Prostate gland (tissue), 2 donors: Measurements from ENCODE around the gene MKRN2OS. TPM values are rescaled to one million over a fixed set of nuclear protein-coding genes. Genes with fewer than 3 reads are reported as not detected.
"Not testable (repeated sequence)": the region's sequence is repeated elsewhere in the genome, so short reads cannot be mapped to it uniquely, and the experiment has no call there.

Experiments used
- DNase-seq: peaks from one replicate; pipeline ENCODE4 v3.0.0-alpha.2; 2019; ENCODE audit warnings: low spot score
- H3K27ac ChIP-seq, 2 donors: fragments of 200-600 bp; sonication (generic); 2 replicates each; pipeline ENCODE4 v1.5.1; 2017 to 2019
- H3K27me3 ChIP-seq: fragments of 200-600 bp; sonication (generic); replicated peaks from 2 replicates; pipeline ENCODE4 v1.5.1; 2019; ENCODE audit not compliant: insufficient read depth
- H3K36me3 ChIP-seq, 2 donors: fragments of 200-600 bp; sonication (generic); 1 replicate in 1 of 2; 2 replicates in 1 of 2; pipeline versions ENCODE4 v1.5.1 to v1.8.1; 2017 to 2019
- H3K4me1 ChIP-seq: fragments of 200-600 bp; sonication (generic); replicated peaks from 2 replicates; pipeline ENCODE4 v1.5.1; 2019
- H3K4me3 ChIP-seq, 2 donors: fragments of 200-600 bp; sonication (generic); 2 replicates each; pipeline ENCODE4 v1.5.1; 2017 to 2019
- H3K9me3 ChIP-seq: fragments of 200-600 bp; sonication (generic); 2 replicates; pipeline ENCODE4 v1.5.1; 2017
- CTCF ChIP-seq, 4 experiments: fragments of 200-600 bp in 2 of 4; fragments of 450-650 bp in 2 of 4; sonication (generic) in 2 of 4; IDR thresholded peaks; 1 replicate in 3 of 4; 2 replicates in 1 of 4; pipeline ENCODE4 v1.5.1; 2016 to 2019; ENCODE audit warnings: antibody characterized with exemption in 4 of 4, mild to moderate bottlenecking in 2 of 4, moderate library complexity in 2 of 4
- POLR2A ChIP-seq: fragments of 450-650 bp; IDR thresholded peaks from one replicate; pipeline ENCODE4 v1.6.1; 2016; ENCODE audit warnings: antibody characterized with exemption, mild to moderate bottlenecking
- POLR2AphosphoS5 ChIP-seq: sonication (generic); formaldehyde crosslinking; IDR thresholded peaks from one replicate; pipeline ENCODE4 v1.6.1; 2017; ENCODE audit warnings: antibody characterized with exemption
- WGBS: methylation state at CpG from one replicate; pipeline ENCODE4 v1.1.5; 2018; 5-methylcytosine and 5-hydroxymethylcytosine counted together
- intact Hi-C: fragments of 100-400 bp; cut with DNase I; formaldehyde crosslinking; loops from one replicate; pipeline ENCODE4 v1.14.2; 2022
- total RNA-seq, 2 donors: library from RNA; depleted of rRNA; stranded (reverse); fragments of >200 nt; gene quantifications; one replicate each; pipeline ENCODE4 v1.1.0, GENCODE V29; 2016

Gene MKRN2OS
- total RNA-seq, 2 donors from 2014 or later: 1.0 to 2.7 TPM

- Histone ChIP-seq H3K27ac (no peak overlapping the region), H3K27me3 (no peaks in the 10 kb centered on the region), H3K9me3 (no peaks in the 10 kb centered on the region), H3K4me1 (no peaks in the 10 kb centered on the region), H3K4me3 (peak overlapping the region in 1 of 2 donors; percentile 17), H3K36me3 (no peaks in the 10 kb centered on the region)
- no peak for DNase-seq
- WGBS: 49% methylated on average over 11 of the region's 11 CpGs
- TF ChIP-seq POLR2AphosphoS5: no peak
- no peak for TF ChIP-seq CTCF (IDR thresholded peaks at IDR 0.05)
- no peak for TF ChIP-seq POLR2A
- intact Hi-C loops: no loop called here
Measured at GRCh38 chr3:12544652-12545472, 437 bp downstream of the MKRN2OS start.

GRCh38 chr3:12543497-12543896, 1.8 kb downstream of the MKRN2OS start:
- H3K36me3 ChIP-seq, intact Hi-C loops, H3K27ac ChIP-seq, DNase-seq, H3K4me3 ChIP-seq, H3K4me1 ChIP-seq, H3K9me3 ChIP-seq, H3K27me3 ChIP-seq: not testable (repeated sequence)
- WGBS: 92% methylated on average over 12 of the region's 12 CpGs

GRCh38 chr3:12541625-12542024, 3.7 kb downstream of the MKRN2OS start:
- no peak overlapping the region for H3K4me3 ChIP-seq
- WGBS: 72% methylated on average over 8 of the region's 8 CpGs
- TF ChIP-seq CTCF (IDR thresholded peaks at IDR 0.05) (peak in 1 of 4 experiments; percentile 13), POLR2A (no peak)
- H3K36me3 ChIP-seq: no peaks in the 10 kb centered on the region
- H3K4me1 ChIP-seq: no peaks in the 10 kb centered on the region
- H3K27ac ChIP-seq: no peak overlapping the region
- intact Hi-C loops: no loop called here
- H3K9me3 ChIP-seq: no peaks in the 10 kb centered on the region
- DNase-seq: no peak
- no peaks in the 10 kb centered on the region for H3K27me3 ChIP-seq

- Histone ChIP-seq H3K9me3 (no peaks in the 10 kb centered on the region), H3K27me3 (no peaks in the 10 kb centered on the region)
- WGBS: 88% methylated on average over 6 of the region's 6 CpGs
Measured at GRCh38 chr3:12536423-12536822, 8.9 kb downstream of the MKRN2OS start.

GRCh38 chr3:12532182-12532581, 13.1 kb downstream of the MKRN2OS start:
- no peak for TF ChIP-seq POLR2AphosphoS5
- no peak for TF ChIP-seq CTCF (IDR thresholded peaks at IDR 0.05)
- no peak for TF ChIP-seq POLR2A
- Histone ChIP-seq H3K27me3 (no peaks in the 10 kb centered on the region), H3K9me3 (no peaks in the 10 kb centered on the region), H3K36me3 (no peaks in the 10 kb centered on the region), H3K4me1 (no peaks in the 10 kb centered on the region), H3K27ac (no peak overlapping the region), H3K4me3 (no peak overlapping the region)
- no peak for DNase-seq
- intact Hi-C loops: no loop called here
- 79% methylated on average over 5 of the region's 5 CpGs for WGBS

More at GRCh38 chr3:12536423-12536822, 8.9 kb downstream of the MKRN2OS start:
- H3K36me3 ChIP-seq: no peaks in the 10 kb centered on the region
- no peak for DNase-seq
- no peak overlapping the region for H3K4me3 ChIP-seq
- no peaks in the 10 kb centered on the region for H3K4me1 ChIP-seq
- no peak overlapping the region for H3K27ac ChIP-seq
- no peak for TF ChIP-seq CTCF (IDR thresholded peaks at IDR 0.05)
- intact Hi-C loops: no loop called here
